ENCODE results near the gene RAPGEF3. TPM values are rescaled to one million over a fixed set of nuclear protein-coding genes. Genes with fewer than 3 reads are reported as not detected.

RAPGEF3 gene
- total and polyA plus RNA-seq, 2 donors (not counting 1 experiment from before 2014, with no cell fraction given) = 1.8 to 5.2 TPM

DNA sequence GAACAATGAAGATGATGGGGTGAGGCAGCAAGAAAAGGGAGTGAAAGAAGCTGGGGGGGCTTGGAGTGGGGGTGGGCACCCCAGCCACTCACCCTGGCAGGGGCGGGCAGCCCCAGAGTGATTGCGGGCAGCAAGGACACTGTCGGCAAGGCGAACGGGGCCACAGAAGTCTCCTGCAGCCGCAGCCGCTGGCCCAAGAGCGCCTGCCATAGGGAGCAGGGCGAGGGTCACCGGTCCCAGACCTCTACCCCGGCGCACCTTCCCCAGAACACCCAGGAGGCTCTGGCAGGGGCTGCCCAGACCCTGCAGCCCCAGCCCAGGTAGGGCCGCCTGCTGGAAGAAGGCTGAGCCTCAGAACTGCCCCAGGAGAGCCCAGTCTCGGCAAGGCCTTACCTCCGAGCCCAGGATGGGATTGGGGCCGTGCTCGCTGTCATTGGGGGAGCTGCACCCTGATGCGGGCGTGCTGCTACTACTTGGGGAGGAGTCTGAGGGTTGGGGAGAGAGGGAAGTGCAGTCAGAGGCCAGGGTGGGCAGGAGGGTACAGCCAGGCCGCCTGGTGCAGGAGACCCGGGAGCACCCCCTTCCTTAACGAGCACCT lies 37.2 kb upstream of the RAPGEF3 start:
- H3K27ac ChIP-seq (ENCODE audit: low read length in 2 of 2) = no peak overlapping the region
- ChIA-PET POLR2A (interaction anchor here (2.5 kb wide), 1 partner anchor 43 kb away, joined by 6 read pairs; no protein-coding TSS in a partner anchor), CTCF (interaction anchor here (9.3 to 38.8 kb wide), 2 partner anchors 23 to 39 kb away, joined by 76 to 1203 read pairs; partner anchors contain the start of gene HDAC7)
- ATAC-seq (ENCODE audit: low read depth) (no peak), DNase-seq (no peak)
- 96% methylated on average over 18 of the region's 22 CpGs for WGBS (ENCODE audit: insufficient coverage)
- H3K79me2 ChIP-seq (ENCODE audit: control insufficient read depth, insufficient read depth, low read length) = peaks cover 34% of the 10 kb centered on the region
- no peak overlapping the region for H3K4me3 ChIP-seq (ENCODE audit: control extremely low read depth in 1 of 5, extremely low read depth in 1 of 5, insufficient read depth in 1 of 5, low read depth in 2 of 5, low read length in 4 of 5)
- peaks cover 0 to 11% of the 10 kb centered on the region in 2 donors for H3K4me1 ChIP-seq (ENCODE audit: control insufficient read depth in 2 of 2, insufficient read depth in 2 of 2, low read length in 2 of 2)
- H3K4me1 Mint-ChIP-seq = peaks cover 10% of the 10 kb centered on the region
- no peak overlapping the region for H3K27ac Mint-ChIP-seq
- H3K4me3 Mint-ChIP-seq = no peak overlapping the region
- peaks cover 55% of the 10 kb centered on the region for H4K20me1 ChIP-seq (ENCODE audit: control insufficient read depth, insufficient read depth, low read length, poor library complexity, severe bottlenecking)
- intact Hi-C loops (cut with micrococcal nuclease) = no loop called here
- H3K9me3 ChIP-seq (ENCODE audit: control extremely low read depth in 1 of 3, control insufficient read depth in 2 of 3, insufficient read depth in 1 of 3, low read length in 2 of 3) = no peaks in the 10 kb centered on the region
- peaks cover 0 to 84% of the 10 kb centered on the region in 2 experiments for H3K36me3 ChIP-seq (replicated peaks in 1 of 2; ENCODE audit: control extremely low read depth in 1 of 2, control insufficient read depth in 1 of 2, extremely low read depth in 1 of 2, insufficient read depth in 2 of 2, low read length in 1 of 2)
- H2AFZ ChIP-seq (ENCODE audit: insufficient read depth, low read depth, low read length, poor library complexity, severe bottlenecking) = no peak overlapping the region
- H3K9me3 Mint-ChIP-seq (ENCODE audit: insufficient read depth) = no peaks in the 10 kb centered on the region
- H3K4me2 ChIP-seq (replicated peaks; ENCODE audit: low read depth, low read length, poor library complexity, severe bottlenecking) = no peak overlapping the region
- no peaks in the 10 kb centered on the region for H3K27me3 ChIP-seq (replicated peaks in 1 of 4; ENCODE audit: control extremely low read depth in 1 of 4, control insufficient read depth in 3 of 4, insufficient read depth in 4 of 4, low read length in 3 of 4)
- no peak for TF ChIP-seq EZH2 (IDR thresholded peaks at IDR 0.05; ENCODE audit: borderline replicate concordance, insufficient read depth, low read depth, low read length, poor library complexity, severe bottlenecking)
- TF ChIP-seq, protein P1, sequence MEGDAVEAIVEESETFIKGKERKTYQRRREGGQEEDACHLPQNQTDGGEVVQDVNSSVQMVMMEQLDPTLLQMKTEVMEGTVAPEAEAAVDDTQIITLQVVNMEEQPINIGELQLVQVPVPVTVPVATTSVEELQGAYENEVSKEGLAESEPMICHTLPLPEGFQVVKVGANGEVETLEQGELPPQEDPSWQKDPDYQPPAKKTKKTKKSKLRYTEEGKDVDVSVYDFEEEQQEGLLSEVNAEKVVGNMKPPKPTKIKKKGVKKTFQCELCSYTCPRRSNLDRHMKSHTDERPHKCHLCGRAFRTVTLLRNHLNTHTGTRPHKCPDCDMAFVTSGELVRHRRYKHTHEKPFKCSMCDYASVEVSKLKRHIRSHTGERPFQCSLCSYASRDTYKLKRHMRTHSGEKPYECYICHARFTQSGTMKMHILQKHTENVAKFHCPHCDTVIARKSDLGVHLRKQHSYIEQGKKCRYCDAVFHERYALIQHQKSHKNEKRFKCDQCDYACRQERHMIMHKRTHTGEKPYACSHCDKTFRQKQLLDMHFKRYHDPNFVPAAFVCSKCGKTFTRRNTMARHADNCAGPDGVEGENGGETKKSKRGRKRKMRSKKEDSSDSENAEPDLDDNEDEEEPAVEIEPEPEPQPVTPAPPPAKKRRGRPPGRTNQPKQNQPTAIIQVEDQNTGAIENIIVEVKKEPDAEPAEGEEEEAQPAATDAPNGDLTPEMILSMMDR (IDR thresholded peaks at IDR 0.05) = no peak
- no peaks in the 10 kb centered on the region for H3K27me3 Mint-ChIP-seq
- no peak overlapping the region for H3K9ac ChIP-seq (ENCODE audit: low read length)

DNA sequence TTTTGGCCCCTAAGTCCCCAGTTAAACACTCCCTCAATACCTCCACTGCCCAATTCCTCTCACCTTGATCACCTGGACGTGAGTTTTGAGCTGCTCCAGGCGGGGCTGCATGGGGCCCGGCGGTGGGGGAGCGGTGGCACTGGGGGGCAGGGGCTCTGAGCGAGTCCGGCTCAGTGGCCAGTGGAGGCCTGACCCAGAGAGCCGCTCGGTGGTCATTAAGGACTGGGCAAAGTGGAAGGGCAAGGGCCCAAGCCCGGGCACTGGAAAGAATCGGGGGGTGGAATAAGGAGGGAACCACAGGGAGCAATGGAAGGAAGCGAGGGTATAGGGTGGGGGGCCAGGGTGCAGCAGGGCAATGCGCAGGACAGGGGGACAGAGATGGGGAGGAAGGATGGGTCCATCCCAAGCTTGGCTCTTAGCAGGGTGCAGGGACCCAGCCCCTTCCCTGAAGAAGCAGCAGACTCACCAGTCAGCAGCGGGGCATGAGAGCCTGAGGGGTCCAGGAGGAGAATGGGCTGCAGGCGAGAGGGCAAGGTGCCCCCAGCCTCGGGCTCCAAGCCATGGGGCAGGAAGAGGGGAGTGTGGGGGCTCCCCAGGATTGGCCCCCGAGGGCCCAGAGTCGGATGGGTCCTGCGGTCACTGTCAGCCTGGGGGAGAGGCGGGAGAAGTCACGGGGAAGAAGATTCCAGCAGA lies 36.6 kb upstream of the RAPGEF3 start:
- H3K36me3 ChIP-seq (replicated peaks in 1 of 2; ENCODE audit: control extremely low read depth in 1 of 2, control insufficient read depth in 1 of 2, extremely low read depth in 1 of 2, insufficient read depth in 2 of 2, low read length in 1 of 2) = peaks cover 0 to 89% of the 10 kb centered on the region in 2 experiments
- Mint-ChIP-seq H3K4me3 (no peak overlapping the region), H3K27me3 (no peaks in the 10 kb centered on the region), H3K4me1 (peaks cover 7% of the 10 kb centered on the region), H3K27ac (no peak overlapping the region), H3K9me3 (ENCODE audit: insufficient read depth) (no peaks in the 10 kb centered on the region)
- WGBS (ENCODE audit: insufficient coverage) = 94% methylated on average over 21 of the region's 21 CpGs
- intact Hi-C loops (cut with micrococcal nuclease) = no loop called here
- TF ChIP-seq, protein P1 (IDR thresholded peaks at IDR 0.05) = no peak
- TF ChIP-seq EZH2 (IDR thresholded peaks at IDR 0.05; ENCODE audit: borderline replicate concordance, insufficient read depth, low read depth, low read length, poor library complexity, severe bottlenecking) = no peak
- peaks cover 48% of the 10 kb centered on the region for H4K20me1 ChIP-seq (ENCODE audit: control insufficient read depth, insufficient read depth, low read length, poor library complexity, severe bottlenecking)
- no peak for DNase-seq
- no peak overlapping the region for H3K4me3 ChIP-seq (ENCODE audit: control extremely low read depth in 1 of 5, extremely low read depth in 1 of 5, insufficient read depth in 1 of 5, low read depth in 2 of 5, low read length in 4 of 5)
- peaks cover 28% of the 10 kb centered on the region for H3K79me2 ChIP-seq (ENCODE audit: control insufficient read depth, insufficient read depth, low read length)
- H3K27me3 ChIP-seq (replicated peaks in 1 of 4; ENCODE audit: control extremely low read depth in 1 of 4, control insufficient read depth in 3 of 4, insufficient read depth in 4 of 4, low read length in 3 of 4) = no peaks in the 10 kb centered on the region
- no peak overlapping the region for H3K27ac ChIP-seq (ENCODE audit: low read length in 2 of 2)
- ChIA-PET CTCF (interaction anchor here (1.1 to 38.8 kb wide), 4 partner anchors 18 to 81 kb away, joined by 3 to 1203 read pairs (median 3); no protein-coding TSS in a partner anchor), POLR2A (interaction anchor here (2.5 kb wide), 1 partner anchor 44 kb away, joined by 6 read pairs; no protein-coding TSS in a partner anchor)
- peaks cover 0 to 10% of the 10 kb centered on the region in 2 donors for H3K4me1 ChIP-seq (ENCODE audit: control insufficient read depth in 2 of 2, insufficient read depth in 2 of 2, low read length in 2 of 2)
- no peak overlapping the region for H3K9ac ChIP-seq (ENCODE audit: low read length)
- no peak overlapping the region for H3K4me2 ChIP-seq (replicated peaks; ENCODE audit: low read depth, low read length, poor library complexity, severe bottlenecking)
- no peaks in the 10 kb centered on the region for H3K9me3 ChIP-seq (ENCODE audit: control extremely low read depth in 1 of 3, control insufficient read depth in 2 of 3, insufficient read depth in 1 of 3, low read length in 2 of 3)
- ATAC-seq (ENCODE audit: low read depth) = no peak
- H2AFZ ChIP-seq (ENCODE audit: insufficient read depth, low read depth, low read length, poor library complexity, severe bottlenecking) = no peak overlapping the region
